Measurements from ENCODE around the gene MOB3B. TPM values are rescaled to one million over a fixed set of nuclear protein-coding genes. Genes with fewer than 3 reads are reported as not detected.

Gene MOB3B
- total and polyA plus RNA-seq, 2 donors (not counting 1 experiment from before 2014, with no cell fraction given): under 0.01 to 0.15 TPM

DNA sequence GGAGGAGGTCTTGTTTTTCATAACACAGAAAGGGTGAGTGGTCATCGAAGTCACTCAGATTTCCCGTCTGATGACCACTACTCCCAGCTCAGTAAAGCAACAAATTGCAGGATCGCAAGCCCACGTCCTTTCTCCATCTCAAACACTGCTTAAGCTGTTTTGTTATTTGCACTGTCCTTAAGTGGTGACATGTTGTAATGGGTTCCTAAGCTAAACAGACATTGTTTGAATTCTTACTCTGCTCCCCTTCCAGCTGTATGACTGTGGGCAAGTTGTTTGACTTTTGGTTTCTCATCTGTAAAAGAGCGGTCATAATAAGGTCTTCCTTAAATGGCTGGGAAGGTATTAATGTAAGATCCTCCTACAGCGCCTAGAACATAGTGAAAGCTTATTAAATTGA lies 169.9 kb downstream of the MOB3B start:
- DNase-seq (ENCODE audit: low read depth in 2 of 2): no peak
- Histone ChIP-seq H3K4me3 (replicated peaks in 1 of 4; ENCODE audit: control extremely low read depth in 1 of 4, insufficient read depth in 1 of 4, low read depth in 3 of 4, low read length in 4 of 4) (no peak overlapping the region), H3K9ac (ENCODE audit: insufficient read depth, low read length) (no peak overlapping the region), H2AFZ (ENCODE audit: low read length) (no peak overlapping the region), H3K4me1 (ENCODE audit: control insufficient read depth, extremely low read depth, insufficient read depth, low read length) (no peaks in the 10 kb centered on the region), H3K4me2 (ENCODE audit: extremely low read depth, insufficient read depth, low read length) (no peak overlapping the region), H3K27me3 (ENCODE audit: control insufficient read depth, insufficient read depth, low read length) (no peaks in the 10 kb centered on the region), H3K9me3 (ENCODE audit: control insufficient read depth, insufficient read depth, low read depth, low read length) (no peaks in the 10 kb centered on the region), H4K20me1 (ENCODE audit: control insufficient read depth, extremely low read depth, insufficient read depth, low read length) (no peaks in the 10 kb centered on the region), H3K27ac (ENCODE audit: insufficient read depth, low read length) (no peak overlapping the region), H3K79me2 (ENCODE audit: control insufficient read depth, insufficient read depth, low read length) (no peaks in the 10 kb centered on the region), H3K36me3 (ENCODE audit: control insufficient read depth, insufficient read depth, low read length) (no peaks in the 10 kb centered on the region)
- no peak for TF ChIP-seq EZH2 (IDR thresholded peaks at IDR 0.05; ENCODE audit: low read length, missing control alignments)
- TF ChIP-seq, protein P1, sequence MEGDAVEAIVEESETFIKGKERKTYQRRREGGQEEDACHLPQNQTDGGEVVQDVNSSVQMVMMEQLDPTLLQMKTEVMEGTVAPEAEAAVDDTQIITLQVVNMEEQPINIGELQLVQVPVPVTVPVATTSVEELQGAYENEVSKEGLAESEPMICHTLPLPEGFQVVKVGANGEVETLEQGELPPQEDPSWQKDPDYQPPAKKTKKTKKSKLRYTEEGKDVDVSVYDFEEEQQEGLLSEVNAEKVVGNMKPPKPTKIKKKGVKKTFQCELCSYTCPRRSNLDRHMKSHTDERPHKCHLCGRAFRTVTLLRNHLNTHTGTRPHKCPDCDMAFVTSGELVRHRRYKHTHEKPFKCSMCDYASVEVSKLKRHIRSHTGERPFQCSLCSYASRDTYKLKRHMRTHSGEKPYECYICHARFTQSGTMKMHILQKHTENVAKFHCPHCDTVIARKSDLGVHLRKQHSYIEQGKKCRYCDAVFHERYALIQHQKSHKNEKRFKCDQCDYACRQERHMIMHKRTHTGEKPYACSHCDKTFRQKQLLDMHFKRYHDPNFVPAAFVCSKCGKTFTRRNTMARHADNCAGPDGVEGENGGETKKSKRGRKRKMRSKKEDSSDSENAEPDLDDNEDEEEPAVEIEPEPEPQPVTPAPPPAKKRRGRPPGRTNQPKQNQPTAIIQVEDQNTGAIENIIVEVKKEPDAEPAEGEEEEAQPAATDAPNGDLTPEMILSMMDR (conservative IDR thresholded peaks at IDR 0.05 in 1 of 2, IDR thresholded peaks at IDR 0.05 in 1 of 2; ENCODE audit: low read depth in 1 of 2, low read length in 2 of 2): no peak

DNA sequence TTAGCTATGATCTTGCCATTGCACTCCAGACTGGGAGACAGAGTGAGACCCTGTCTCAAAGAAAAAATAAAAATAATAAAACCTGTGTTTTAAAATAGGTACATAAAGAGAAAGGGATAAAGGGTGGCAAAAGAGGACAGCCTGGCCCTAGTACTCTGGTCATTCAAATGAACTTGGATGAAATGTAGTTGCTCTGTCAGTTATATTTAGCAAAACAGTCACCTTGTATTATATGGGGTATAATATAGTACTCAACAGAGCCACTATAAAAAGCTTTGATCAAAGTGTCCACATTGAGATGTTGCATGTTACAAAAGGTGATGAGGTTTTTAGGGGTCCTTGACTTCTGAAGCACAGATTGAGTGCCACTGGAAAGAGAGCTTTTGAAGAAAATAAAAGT lies 171.6 kb downstream of the MOB3B start:
- H3K27ac ChIP-seq (ENCODE audit: insufficient read depth, low read length): no peak overlapping the region
- TF ChIP-seq, protein P1 (conservative IDR thresholded peaks at IDR 0.05 in 1 of 2, IDR thresholded peaks at IDR 0.05 in 1 of 2; ENCODE audit: low read depth in 1 of 2, low read length in 2 of 2): no peak
- no peak for TF ChIP-seq EZH2 (IDR thresholded peaks at IDR 0.05; ENCODE audit: low read length, missing control alignments)
- no peaks in the 10 kb centered on the region for H3K27me3 ChIP-seq (ENCODE audit: control insufficient read depth, insufficient read depth, low read length)
- no peak overlapping the region for H2AFZ ChIP-seq (ENCODE audit: low read length)
- no peaks in the 10 kb centered on the region for H3K36me3 ChIP-seq (ENCODE audit: control insufficient read depth, insufficient read depth, low read length)
- H3K4me1 ChIP-seq (ENCODE audit: control insufficient read depth, extremely low read depth, insufficient read depth, low read length): no peaks in the 10 kb centered on the region
- H3K9ac ChIP-seq (ENCODE audit: insufficient read depth, low read length): no peak overlapping the region
- no peak overlapping the region for H3K4me3 ChIP-seq (replicated peaks in 1 of 4; ENCODE audit: control extremely low read depth in 1 of 4, insufficient read depth in 1 of 4, low read depth in 3 of 4, low read length in 4 of 4)
- H3K79me2 ChIP-seq (ENCODE audit: control insufficient read depth, insufficient read depth, low read length): no peaks in the 10 kb centered on the region
- DNase-seq (ENCODE audit: low read depth in 2 of 2): no peak
- H3K9me3 ChIP-seq (ENCODE audit: control insufficient read depth, insufficient read depth, low read depth, low read length): no peaks in the 10 kb centered on the region
- H3K4me2 ChIP-seq (ENCODE audit: extremely low read depth, insufficient read depth, low read length): no peak overlapping the region
- H4K20me1 ChIP-seq (ENCODE audit: control insufficient read depth, extremely low read depth, insufficient read depth, low read length): no peaks in the 10 kb centered on the region

DNA sequence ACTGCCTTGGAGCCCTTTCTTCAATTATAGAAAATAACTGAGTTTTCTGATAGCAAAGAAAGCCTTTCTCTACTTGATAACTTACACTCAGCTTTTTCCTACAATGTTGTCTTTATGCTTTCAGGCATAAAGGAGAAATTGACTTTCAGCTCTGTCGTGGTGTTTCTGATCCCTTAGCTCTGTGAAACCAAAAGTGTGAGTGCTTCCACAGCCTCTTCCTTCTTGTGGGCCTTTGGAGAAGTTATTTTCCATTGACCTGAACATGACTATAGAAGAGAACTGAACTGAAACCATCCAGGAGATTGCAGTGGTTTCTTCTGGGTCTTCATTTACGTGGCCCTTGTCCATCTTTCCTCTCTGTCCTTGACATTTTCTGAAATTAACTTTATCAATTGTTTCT lies 173.2 kb downstream of the MOB3B start:
- H3K79me2 ChIP-seq (ENCODE audit: control insufficient read depth, insufficient read depth, low read length): no peaks in the 10 kb centered on the region
- H3K27ac ChIP-seq (ENCODE audit: insufficient read depth, low read length): no peak overlapping the region
- no peak for DNase-seq (ENCODE audit: low read depth in 2 of 2)
- no peaks in the 10 kb centered on the region for H3K9me3 ChIP-seq (ENCODE audit: control insufficient read depth, insufficient read depth, low read depth, low read length)
- no peak overlapping the region for H3K4me3 ChIP-seq (replicated peaks in 1 of 4; ENCODE audit: control extremely low read depth in 1 of 4, insufficient read depth in 1 of 4, low read depth in 3 of 4, low read length in 4 of 4)
- TF ChIP-seq, protein P1 (conservative IDR thresholded peaks at IDR 0.05 in 1 of 2, IDR thresholded peaks at IDR 0.05 in 1 of 2; ENCODE audit: low read depth in 1 of 2, low read length in 2 of 2): no peak
- TF ChIP-seq EZH2 (IDR thresholded peaks at IDR 0.05; ENCODE audit: low read length, missing control alignments): no peak
- no peak overlapping the region for H2AFZ ChIP-seq (ENCODE audit: low read length)
- H3K4me1 ChIP-seq (ENCODE audit: control insufficient read depth, extremely low read depth, insufficient read depth, low read length): no peaks in the 10 kb centered on the region
- no peaks in the 10 kb centered on the region for H4K20me1 ChIP-seq (ENCODE audit: control insufficient read depth, extremely low read depth, insufficient read depth, low read length)
- H3K27me3 ChIP-seq (ENCODE audit: control insufficient read depth, insufficient read depth, low read length): no peaks in the 10 kb centered on the region
- H3K36me3 ChIP-seq (ENCODE audit: control insufficient read depth, insufficient read depth, low read length): no peaks in the 10 kb centered on the region
- H3K4me2 ChIP-seq (ENCODE audit: extremely low read depth, insufficient read depth, low read length): no peak overlapping the region
- no peak overlapping the region for H3K9ac ChIP-seq (ENCODE audit: insufficient read depth, low read length)
